ENCODE data around the gene LARP6.

DNA sequence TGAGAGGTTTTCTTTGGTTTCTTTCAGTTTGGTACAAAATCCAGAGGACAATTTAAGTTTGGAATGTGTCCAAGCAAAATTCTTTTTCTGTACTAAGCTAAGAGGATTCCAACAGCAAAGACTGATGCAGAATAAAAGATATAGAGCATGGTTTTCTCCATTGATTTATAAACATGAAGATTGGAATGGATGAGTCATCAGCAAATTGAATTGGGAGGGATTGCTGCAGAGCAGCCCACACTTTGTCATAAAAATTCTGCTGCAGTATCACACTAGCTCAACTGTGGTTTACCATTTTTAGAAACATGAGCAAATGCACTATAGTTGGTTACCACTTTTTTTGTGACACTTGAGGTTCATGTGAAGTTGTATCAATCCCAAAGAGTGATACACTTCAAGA, 16.1 kb upstream of the LARP6 start:
- TF ChIP-seq CTCF (IDR thresholded peaks at IDR 0.05) (no peak), POLR2A (IDR thresholded peaks at IDR 0.05) (no peak)
